Measurements from ENCODE around the gene TMEM150C. TPM values are rescaled to one million over a fixed set of nuclear protein-coding genes. Genes with fewer than 3 reads are reported as not detected.

TMEM150C gene
- total RNA-seq, 1 experiment from 2014 or later, result 2.7 TPM

- H4K91ac ChIP-seq (ENCODE audit: insufficient read length, low read depth, low read length), result no peak overlapping the region
- no peak overlapping the region for H2BK15ac ChIP-seq (ENCODE audit: low read depth, low read length)
- H3K27me3 ChIP-seq (ENCODE audit: insufficient read depth, low read length), result no peaks in the 10 kb centered on the region
- no peaks in the 10 kb centered on the region for H3K79me2 ChIP-seq (ENCODE audit: insufficient read depth, low read length)
- H4K5ac ChIP-seq (ENCODE audit: insufficient read length, low read depth, low read length), result no peak overlapping the region
- peak overlapping the region in 1 of 3 experiments; percentile 13; a peak in 1 of 7 replicates for H3K27ac Mint-ChIP-seq
- H3K18ac ChIP-seq (ENCODE audit: insufficient read length, low read depth, low read length), result no peak overlapping the region
- H3K27me3 Mint-ChIP-seq (ENCODE audit: low read depth), result no peaks in the 10 kb centered on the region
- H3K4me1 Mint-ChIP-seq, result peaks cover 2% of the 10 kb centered on the region in 2 experiments
- H3K4ac ChIP-seq (ENCODE audit: low read depth, low read length), result no peak overlapping the region
- no peak overlapping the region for H4K8ac ChIP-seq (replicated peaks; ENCODE audit: insufficient read length, low read depth, low read length)
- no peak overlapping the region for H2AFZ ChIP-seq (ENCODE audit: low read length)
- no peak overlapping the region for H2BK20ac ChIP-seq (ENCODE audit: low read depth, low read length, poor library complexity, severe bottlenecking)
- no peak overlapping the region for H2BK12ac ChIP-seq (ENCODE audit: insufficient read length, low read depth, low read length)
- no peak overlapping the region for H3K27ac ChIP-seq (ENCODE audit: insufficient read length, low read depth, low read length)
- H3K4me3 Mint-ChIP-seq, result no peak overlapping the region
- no peak for DNase-seq
- no peaks in the 10 kb centered on the region for H3K79me1 ChIP-seq (ENCODE audit: insufficient read depth, low read depth, low read length, poor library complexity, severe bottlenecking)
- no peaks in the 10 kb centered on the region for H3K4me1 ChIP-seq (ENCODE audit: insufficient read depth, low read length)
- H3K14ac ChIP-seq (ENCODE audit: insufficient read depth, low read length), result no peak overlapping the region
- H2BK5ac ChIP-seq (ENCODE audit: insufficient read length, low read length), result no peak overlapping the region
- no peak overlapping the region for H3K9ac ChIP-seq (ENCODE audit: extremely low read depth, insufficient read length, low read length)
- no peak overlapping the region for H2AK5ac ChIP-seq (ENCODE audit: insufficient read length, low read length)
- TF ChIP-seq, protein P1, sequence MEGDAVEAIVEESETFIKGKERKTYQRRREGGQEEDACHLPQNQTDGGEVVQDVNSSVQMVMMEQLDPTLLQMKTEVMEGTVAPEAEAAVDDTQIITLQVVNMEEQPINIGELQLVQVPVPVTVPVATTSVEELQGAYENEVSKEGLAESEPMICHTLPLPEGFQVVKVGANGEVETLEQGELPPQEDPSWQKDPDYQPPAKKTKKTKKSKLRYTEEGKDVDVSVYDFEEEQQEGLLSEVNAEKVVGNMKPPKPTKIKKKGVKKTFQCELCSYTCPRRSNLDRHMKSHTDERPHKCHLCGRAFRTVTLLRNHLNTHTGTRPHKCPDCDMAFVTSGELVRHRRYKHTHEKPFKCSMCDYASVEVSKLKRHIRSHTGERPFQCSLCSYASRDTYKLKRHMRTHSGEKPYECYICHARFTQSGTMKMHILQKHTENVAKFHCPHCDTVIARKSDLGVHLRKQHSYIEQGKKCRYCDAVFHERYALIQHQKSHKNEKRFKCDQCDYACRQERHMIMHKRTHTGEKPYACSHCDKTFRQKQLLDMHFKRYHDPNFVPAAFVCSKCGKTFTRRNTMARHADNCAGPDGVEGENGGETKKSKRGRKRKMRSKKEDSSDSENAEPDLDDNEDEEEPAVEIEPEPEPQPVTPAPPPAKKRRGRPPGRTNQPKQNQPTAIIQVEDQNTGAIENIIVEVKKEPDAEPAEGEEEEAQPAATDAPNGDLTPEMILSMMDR (conservative IDR thresholded peaks at IDR 0.05), result no peak
- no peaks in the 10 kb centered on the region for H3K23me2 ChIP-seq (ENCODE audit: insufficient read length, low read depth, low read length, poor library complexity, severe bottlenecking)
- peaks cover 31 to 76% (median 66%) of the 10 kb centered on the region in 3 experiments for H3K36me3 Mint-ChIP-seq (ENCODE audit: insufficient read depth in 1 of 3, low read depth in 3 of 3)
- no peak overlapping the region for H2BK120ac ChIP-seq (ENCODE audit: low read depth, low read length, poor library complexity, severe bottlenecking)
- no peak overlapping the region for H3K56ac ChIP-seq (ENCODE audit: insufficient read length, low read depth, low read length)
- H4K20me1 ChIP-seq (ENCODE audit: control insufficient read depth, insufficient read depth, insufficient read length), result no peaks in the 10 kb centered on the region
- no peak overlapping the region for H3K4me2 ChIP-seq (ENCODE audit: insufficient read depth, insufficient read length, low read length)
- H3K9me3 Mint-ChIP-seq, result no peaks in the 10 kb centered on the region
- WGBS (ENCODE audit: extremely low coverage, insufficient read length, low lambda C conversion rate), result no CpG with 5 or more reads among the region's 2 CpGs
- no peaks in the 10 kb centered on the region for H3K9me3 ChIP-seq (ENCODE audit: control insufficient read depth, low read depth, low read length)
- no peak overlapping the region for H3T11ph ChIP-seq (ENCODE audit: low read length)
- no peak overlapping the region for H3K23ac ChIP-seq (ENCODE audit: insufficient read length, low read depth, low read length)
Observed at GRCh38 chr4:82458729-82459128, 103.1 kb downstream of the TMEM150C start.
